Measurements from ENCODE around the gene PRKAR1B.

Gene PRKAR1B

DNA sequence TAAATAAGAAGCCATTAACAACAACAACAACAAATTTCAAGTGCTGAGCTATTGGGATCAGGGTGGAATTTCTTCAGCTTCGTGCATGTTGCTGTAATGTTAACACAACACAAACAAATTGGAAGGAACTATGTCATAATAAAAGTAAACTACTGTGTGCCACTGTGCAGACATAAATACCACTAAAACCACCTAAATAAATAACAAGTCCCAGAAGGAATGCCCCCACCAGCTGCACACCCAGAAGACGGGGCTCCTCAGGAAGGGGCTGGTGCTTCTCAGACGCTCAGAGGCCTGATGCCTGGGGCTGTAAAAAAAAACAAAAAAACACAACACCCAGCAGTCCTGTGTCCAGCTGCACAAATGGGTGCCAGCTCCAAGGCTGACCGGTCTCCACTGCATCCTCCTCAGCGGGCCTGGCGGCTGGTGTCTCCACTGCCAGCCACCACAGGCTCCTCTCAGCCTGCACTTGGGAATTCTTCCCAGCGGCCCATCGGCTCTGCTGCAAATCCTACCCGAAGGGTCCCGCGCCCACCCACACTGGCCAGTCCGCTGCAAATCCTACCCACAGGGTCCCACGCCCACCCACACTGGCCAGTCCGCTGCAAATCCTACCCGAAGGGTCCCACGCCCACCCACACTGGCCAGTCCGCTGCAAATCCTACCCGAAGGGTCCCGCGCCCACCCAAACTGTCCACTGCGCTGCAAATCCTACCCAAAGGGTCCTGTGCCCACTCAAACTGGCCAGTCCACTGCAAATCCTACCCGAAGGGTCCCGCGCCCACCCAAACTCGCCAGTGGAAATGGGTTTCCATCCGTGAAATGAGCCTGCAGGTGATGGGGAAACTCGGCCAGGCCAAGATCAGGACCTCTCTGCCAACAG is 36.4 kb downstream of the PRKAR1B start:
- Histone ChIP-seq H2BK15ac (ENCODE audit: low read depth, poor library complexity, severe bottlenecking) (no peak overlapping the region), H3K4me3 (ENCODE audit: insufficient read depth in 1 of 2, low read depth in 1 of 2, low read length in 2 of 2) (no peak overlapping the region), H4K91ac (ENCODE audit: low read length) (peak overlapping the region; percentile 76), H3K36me3 (ENCODE audit: control insufficient read depth in 1 of 2, insufficient read depth in 2 of 2, low read depth in 1 of 2, low read length in 2 of 2) (peaks cover 0 to 15% of the 10 kb centered on the region in 2 experiments), H3K27ac (ENCODE audit: low read length, poor library complexity, severe bottlenecking) (no peak overlapping the region), H3K4ac (ENCODE audit: low read depth in 1 of 2, low read length in 2 of 2) (no peak overlapping the region), H2AK5ac (ENCODE audit: low read length, severe bottlenecking) (no peak overlapping the region), H2BK5ac (ENCODE audit: low read depth, low read length, poor library complexity, severe bottlenecking) (no peak overlapping the region), H2BK120ac (ENCODE audit: low read depth, low read length) (no peak overlapping the region), H3K27me3 (ENCODE audit: control insufficient read depth in 1 of 2, insufficient read depth in 1 of 2, low read length in 2 of 2) (no peaks in the 10 kb centered on the region), H2BK12ac (ENCODE audit: low read length in 2 of 2) (peak overlapping the region in 1 of 2 experiments; percentile 34), H3K9ac (ENCODE audit: low read length) (no peak overlapping the region), H3K23ac (ENCODE audit: low read length in 2 of 2) (no peak overlapping the region), H3K14ac (ENCODE audit: low read length in 2 of 2) (peak overlapping the region in 1 of 2 experiments; percentile 14), H3K79me1 (replicated peaks; ENCODE audit: low read length, poor library complexity, severe bottlenecking) (peaks cover 1% of the 10 kb centered on the region), H3K18ac (ENCODE audit: low read depth in 1 of 2, low read length in 2 of 2) (peak overlapping the region in 1 of 2 experiments; percentile 2), H3K4me2 (ENCODE audit: low read length, poor library complexity, severe bottlenecking) (no peak overlapping the region), H3K4me1 (ENCODE audit: control insufficient read depth, insufficient read depth, low read depth, low read length) (peaks cover 3% of the 10 kb centered on the region), H2AFZ (ENCODE audit: low read depth, low read length) (no peak overlapping the region), H3K9me3 (ENCODE audit: control insufficient read depth, low read length) (peaks cover 24% of the 10 kb centered on the region), H4K8ac (ENCODE audit: low read length) (peak overlapping the region; percentile 67)
- 87% methylated on average over 26 of the region's 27 CpGs for WGBS
- DNase-seq: peak; percentile 83

DNA sequence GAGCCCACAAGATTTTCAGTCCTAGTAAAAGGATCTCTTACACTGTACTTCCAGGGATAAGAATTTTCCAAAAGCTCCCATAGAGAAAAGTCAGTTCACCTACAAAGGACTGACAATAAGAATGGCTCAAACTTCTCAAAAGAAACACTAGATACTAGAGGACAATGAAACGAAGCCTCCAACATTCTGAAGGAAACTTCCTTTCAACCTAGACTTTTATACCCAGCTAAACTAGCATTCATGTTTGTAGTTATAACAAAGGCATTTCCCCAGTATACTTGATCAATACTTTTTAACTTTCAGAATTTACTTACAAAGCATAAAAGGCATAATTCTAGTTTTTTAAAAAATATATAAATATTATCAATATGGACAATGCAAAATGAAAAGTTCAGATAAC is 41.5 kb downstream of the PRKAR1B start:
- H3K18ac ChIP-seq (ENCODE audit: low read depth in 1 of 2, low read length in 2 of 2): no peak overlapping the region
- H3K79me1 ChIP-seq (replicated peaks; ENCODE audit: low read length, poor library complexity, severe bottlenecking): peaks cover 1% of the 10 kb centered on the region
- no peak overlapping the region for H3K4ac ChIP-seq (ENCODE audit: low read depth in 1 of 2, low read length in 2 of 2)
- H3K14ac ChIP-seq (ENCODE audit: low read length in 2 of 2): no peak overlapping the region
- H3K27me3 ChIP-seq (ENCODE audit: control insufficient read depth in 1 of 2, insufficient read depth in 1 of 2, low read length in 2 of 2): no peaks in the 10 kb centered on the region
- no peak overlapping the region for H3K27ac ChIP-seq (ENCODE audit: low read length, poor library complexity, severe bottlenecking)
- no peak overlapping the region for H3K4me3 ChIP-seq (ENCODE audit: insufficient read depth in 1 of 2, low read depth in 1 of 2, low read length in 2 of 2)
- H3K4me1 ChIP-seq (ENCODE audit: control insufficient read depth, insufficient read depth, low read depth, low read length): peaks cover under 1% of the 10 kb centered on the region
- H4K8ac ChIP-seq (ENCODE audit: low read length): no peak overlapping the region
- H2BK12ac ChIP-seq (ENCODE audit: low read length in 2 of 2): no peak overlapping the region
- H3K36me3 ChIP-seq (ENCODE audit: control insufficient read depth in 1 of 2, insufficient read depth in 2 of 2, low read depth in 1 of 2, low read length in 2 of 2): peaks cover 0 to 20% of the 10 kb centered on the region in 2 experiments
- WGBS: 94% methylated on average over 1 of the region's 1 CpG
- H3K9me3 ChIP-seq (ENCODE audit: control insufficient read depth, low read length): peaks cover 35% of the 10 kb centered on the region
- H3K23ac ChIP-seq (ENCODE audit: low read length in 2 of 2): no peak overlapping the region
- no peak overlapping the region for H2BK120ac ChIP-seq (ENCODE audit: low read depth, low read length)
- no peak overlapping the region for H2BK5ac ChIP-seq (ENCODE audit: low read depth, low read length, poor library complexity, severe bottlenecking)
- peak; percentile 8 for DNase-seq
- no peak overlapping the region for H2AFZ ChIP-seq (ENCODE audit: low read depth, low read length)
- no peak overlapping the region for H3K4me2 ChIP-seq (ENCODE audit: low read length, poor library complexity, severe bottlenecking)
- H4K91ac ChIP-seq (ENCODE audit: low read length): no peak overlapping the region
- H2AK5ac ChIP-seq (ENCODE audit: low read length, severe bottlenecking): no peak overlapping the region
- no peak overlapping the region for H2BK15ac ChIP-seq (ENCODE audit: low read depth, poor library complexity, severe bottlenecking)
- no peak overlapping the region for H3K9ac ChIP-seq (ENCODE audit: low read length)

DNA sequence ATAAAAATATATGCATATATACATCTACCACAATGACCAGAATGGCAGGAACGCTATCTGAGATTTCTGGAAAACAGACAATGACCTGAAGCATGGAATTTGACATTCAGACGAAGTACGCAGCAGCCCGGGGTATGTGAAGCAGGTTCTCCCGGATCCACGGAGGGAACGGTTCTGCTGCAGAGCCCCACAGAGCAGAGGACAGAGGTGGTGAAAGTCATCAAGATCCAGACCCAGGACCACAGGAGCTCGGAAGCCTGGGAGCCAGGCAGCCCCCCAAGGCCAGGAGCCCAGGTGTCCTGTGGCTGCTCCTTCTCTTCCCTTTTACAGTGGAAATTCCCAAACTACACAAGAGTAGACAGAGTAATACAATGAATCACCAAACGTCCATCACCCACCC is 42.7 kb downstream of the PRKAR1B start:
- Histone ChIP-seq H3K36me3 (ENCODE audit: control insufficient read depth in 1 of 2, insufficient read depth in 2 of 2, low read depth in 1 of 2, low read length in 2 of 2) (peaks cover 3 to 25% of the 10 kb centered on the region in 2 experiments), H4K91ac (ENCODE audit: low read length) (no peak overlapping the region), H3K14ac (ENCODE audit: low read length in 2 of 2) (no peak overlapping the region), H2BK120ac (ENCODE audit: low read depth, low read length) (no peak overlapping the region), H2BK12ac (ENCODE audit: low read length in 2 of 2) (no peak overlapping the region), H3K9me3 (ENCODE audit: control insufficient read depth, low read length) (peaks cover 35% of the 10 kb centered on the region), H3K27ac (ENCODE audit: low read length, poor library complexity, severe bottlenecking) (no peak overlapping the region), H2AFZ (ENCODE audit: low read depth, low read length) (no peak overlapping the region), H3K79me1 (replicated peaks; ENCODE audit: low read length, poor library complexity, severe bottlenecking) (peaks cover 1% of the 10 kb centered on the region), H2BK5ac (ENCODE audit: low read depth, low read length, poor library complexity, severe bottlenecking) (no peak overlapping the region), H3K4me1 (ENCODE audit: control insufficient read depth, insufficient read depth, low read depth, low read length) (no peaks in the 10 kb centered on the region), H3K4me3 (ENCODE audit: insufficient read depth in 1 of 2, low read depth in 1 of 2, low read length in 2 of 2) (no peak overlapping the region), H2AK5ac (ENCODE audit: low read length, severe bottlenecking) (no peak overlapping the region), H3K9ac (ENCODE audit: low read length) (no peak overlapping the region), H3K23ac (ENCODE audit: low read length in 2 of 2) (no peak overlapping the region), H3K18ac (ENCODE audit: low read depth in 1 of 2, low read length in 2 of 2) (no peak overlapping the region), H2BK15ac (ENCODE audit: low read depth, poor library complexity, severe bottlenecking) (no peak overlapping the region), H3K27me3 (ENCODE audit: control insufficient read depth in 1 of 2, insufficient read depth in 1 of 2, low read length in 2 of 2) (no peaks in the 10 kb centered on the region), H3K4me2 (ENCODE audit: low read length, poor library complexity, severe bottlenecking) (no peak overlapping the region), H4K8ac (ENCODE audit: low read length) (no peak overlapping the region), H3K4ac (ENCODE audit: low read depth in 1 of 2, low read length in 2 of 2) (no peak overlapping the region)
- WGBS: 92% methylated on average over 9 of the region's 9 CpGs
- no peak for DNase-seq

DNA sequence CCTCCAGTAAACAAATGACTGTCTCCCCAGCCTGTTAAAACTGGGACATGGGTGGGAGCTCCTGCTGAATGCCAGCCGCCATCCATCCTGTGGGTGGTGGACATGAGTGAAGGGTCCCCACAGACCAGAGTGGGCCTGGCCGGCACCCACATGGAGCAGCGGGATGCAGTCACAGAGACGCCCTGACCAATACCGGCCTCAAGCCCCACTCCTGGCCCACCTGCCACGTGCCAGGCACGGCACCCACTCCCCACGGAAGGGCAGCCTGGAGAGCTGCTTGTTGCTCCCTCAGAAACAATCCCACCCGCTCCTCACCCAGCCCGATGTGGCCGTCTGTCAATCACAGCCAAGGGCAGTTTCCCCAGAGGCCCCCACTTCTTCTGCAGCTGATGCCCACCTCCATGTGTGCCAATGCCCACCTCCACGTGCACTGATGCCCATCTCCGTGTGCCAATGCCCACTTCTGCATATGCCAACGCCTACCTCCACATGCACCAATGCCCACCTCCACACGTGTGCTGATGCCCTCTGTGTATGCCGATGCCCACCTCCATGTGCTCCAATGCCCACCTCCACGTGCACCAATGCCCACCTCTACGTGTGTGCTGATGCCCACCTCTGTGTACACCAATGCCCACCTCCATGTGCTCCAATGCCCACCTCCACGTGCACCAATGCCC is 43.4 kb downstream of the PRKAR1B start:
- Histone ChIP-seq H2BK120ac (ENCODE audit: low read depth, low read length) (no peak overlapping the region), H3K9ac (ENCODE audit: low read length) (no peak overlapping the region), H3K9me3 (ENCODE audit: control insufficient read depth, low read length) (peaks cover 32% of the 10 kb centered on the region), H2AFZ (ENCODE audit: low read depth, low read length) (no peak overlapping the region), H3K4me1 (ENCODE audit: control insufficient read depth, insufficient read depth, low read depth, low read length) (no peaks in the 10 kb centered on the region), H2BK12ac (ENCODE audit: low read length in 2 of 2) (no peak overlapping the region), H3K4ac (ENCODE audit: low read depth in 1 of 2, low read length in 2 of 2) (no peak overlapping the region), H2BK5ac (ENCODE audit: low read depth, low read length, poor library complexity, severe bottlenecking) (no peak overlapping the region), H3K23ac (ENCODE audit: low read length in 2 of 2) (no peak overlapping the region), H3K4me2 (ENCODE audit: low read length, poor library complexity, severe bottlenecking) (no peak overlapping the region), H3K27me3 (ENCODE audit: control insufficient read depth in 1 of 2, insufficient read depth in 1 of 2, low read length in 2 of 2) (no peaks in the 10 kb centered on the region), H4K8ac (ENCODE audit: low read length) (no peak overlapping the region), H2BK15ac (ENCODE audit: low read depth, poor library complexity, severe bottlenecking) (no peak overlapping the region), H4K91ac (ENCODE audit: low read length) (peak overlapping the region; percentile 72), H2AK5ac (ENCODE audit: low read length, severe bottlenecking) (no peak overlapping the region), H3K4me3 (ENCODE audit: insufficient read depth in 1 of 2, low read depth in 1 of 2, low read length in 2 of 2) (no peak overlapping the region), H3K36me3 (ENCODE audit: control insufficient read depth in 1 of 2, insufficient read depth in 2 of 2, low read depth in 1 of 2, low read length in 2 of 2) (peaks cover 8 to 25% of the 10 kb centered on the region in 2 experiments), H3K27ac (ENCODE audit: low read length, poor library complexity, severe bottlenecking) (no peak overlapping the region), H3K14ac (ENCODE audit: low read length in 2 of 2) (no peak overlapping the region), H3K79me1 (replicated peaks; ENCODE audit: low read length, poor library complexity, severe bottlenecking) (peaks cover 1% of the 10 kb centered on the region), H3K18ac (ENCODE audit: low read depth in 1 of 2, low read length in 2 of 2) (no peak overlapping the region)
- 93% methylated on average over 19 of the region's 19 CpGs for WGBS
- DNase-seq: no peak
